ENCODE results near the gene HEPN1. TPM values are rescaled to one million over a fixed set of nuclear protein-coding genes. Genes with fewer than 3 reads are reported as not detected.

The HEPN1 gene
- total RNA-seq, 1 experiment from 2014 or later = not detected

- Histone ChIP-seq H3K27me3 (no peaks in the 10 kb centered on the region), H3K36me3 (no peaks in the 10 kb centered on the region), H3K4me3 (no peak overlapping the region), H3K9me3 (no peaks in the 10 kb centered on the region)
- DNase-seq = no peak
Measured at GRCh38 chr11:124894606-124895430, 24.2 kb upstream of the HEPN1 start.

GRCh38 chr11:124895471-124895971 is 23.5 kb upstream of the HEPN1 start:
- Histone ChIP-seq H3K36me3 (no peaks in the 10 kb centered on the region), H3K4me3 (no peak overlapping the region), H3K9me3 (no peaks in the 10 kb centered on the region), H3K27me3 (no peaks in the 10 kb centered on the region)
- no peak for DNase-seq

GRCh38 chr11:124896071-124896750 is 22.8 kb upstream of the HEPN1 start:
- no peaks in the 10 kb centered on the region for H3K27me3 ChIP-seq
- H3K36me3 ChIP-seq = no peaks in the 10 kb centered on the region
- H3K9me3 ChIP-seq = no peaks in the 10 kb centered on the region
- H3K4me3 ChIP-seq = peak overlapping the region; percentile 31
- no peak for DNase-seq

- Histone ChIP-seq H3K4me3 (peak overlapping the region; percentile 31), H3K27me3 (no peaks in the 10 kb centered on the region), H3K9me3 (no peaks in the 10 kb centered on the region), H3K36me3 (no peaks in the 10 kb centered on the region)
- peak; percentile 91 for DNase-seq
Measured at GRCh38 chr11:124896821-124897391, 22.1 kb upstream of the HEPN1 start.

- peak; percentile 24 for DNase-seq
- no peaks in the 10 kb centered on the region for H3K36me3 ChIP-seq
- H3K27me3 ChIP-seq = no peaks in the 10 kb centered on the region
- H3K9me3 ChIP-seq = no peaks in the 10 kb centered on the region
- H3K4me3 ChIP-seq = peak within 1 kb of the TSS; percentile 31
Measured at GRCh38 chr11:124897674-124898262, 21.3 kb upstream of the HEPN1 start, which contains the start of gene ROBO4. Gene ROBO4 (minus strand): TSS chr11:124897865. CDS start chr11:124897795, 70 bp downstream.

- Histone ChIP-seq H3K4me3 (no peak overlapping the region), H3K27me3 (no peaks in the 10 kb centered on the region), H3K9me3 (no peaks in the 10 kb centered on the region), H3K36me3 (no peaks in the 10 kb centered on the region)
- DNase-seq = peak; percentile 74
Measured at GRCh38 chr11:124898263-124898680, 20.8 kb upstream of the HEPN1 start.

- no peaks in the 10 kb centered on the region for H3K9me3 ChIP-seq
- H3K36me3 ChIP-seq = no peaks in the 10 kb centered on the region
- no peaks in the 10 kb centered on the region for H3K27me3 ChIP-seq
- no peak overlapping the region for H3K4me3 ChIP-seq
- DNase-seq = peak; percentile 92
Measured at GRCh38 chr11:124898711-124899110, 20.3 kb upstream of the HEPN1 start.

- DNase-seq = no peak
Measured at GRCh38 chr11:124899383-124900145, 19.5 kb upstream of the HEPN1 start.

GRCh38 chr11:124900464-124900863 is 18.6 kb upstream of the HEPN1 start:
- DNase-seq = peak; percentile 90
- Histone ChIP-seq H3K9me3 (no peaks in the 10 kb centered on the region), H3K27me3 (no peaks in the 10 kb centered on the region), H3K4me3 (peak overlapping the region; percentile 6; the same call in 1 of the 2 replicates), H3K36me3 (no peaks in the 10 kb centered on the region)

More at GRCh38 chr11:124899383-124900145, 19.5 kb upstream of the HEPN1 start:
- Histone ChIP-seq H3K4me3 (no peak overlapping the region), H3K36me3 (no peaks in the 10 kb centered on the region), H3K9me3 (no peaks in the 10 kb centered on the region), H3K27me3 (no peaks in the 10 kb centered on the region)

GRCh38 chr11:124902616-124903015 is 16.4 kb upstream of the HEPN1 start:
- H3K4me3 ChIP-seq = no peak overlapping the region
- no peak for DNase-seq
- no peaks in the 10 kb centered on the region for H3K9me3 ChIP-seq
- H3K36me3 ChIP-seq = no peaks in the 10 kb centered on the region
- no peaks in the 10 kb centered on the region for H3K27me3 ChIP-seq

- peaks cover 4% of the 10 kb centered on the region; the same call in 1 of the 2 replicates for H3K9me3 ChIP-seq
Measured at GRCh38 chr11:124915541-124916369, 3.3 kb upstream of the HEPN1 start.

GRCh38 chr11:124916370-124916710 is 2.7 kb upstream of the HEPN1 start:
- peaks cover 2% of the 10 kb centered on the region; the same call in 1 of the 2 replicates for H3K9me3 ChIP-seq
- H3K27me3 ChIP-seq = no peaks in the 10 kb centered on the region
- no peak for DNase-seq
- no peaks in the 10 kb centered on the region for H3K36me3 ChIP-seq
- no peak overlapping the region for H3K4me3 ChIP-seq

More at GRCh38 chr11:124915541-124916369, 3.3 kb upstream of the HEPN1 start:
- H3K27me3 ChIP-seq = no peaks in the 10 kb centered on the region
- no peak for DNase-seq
- H3K36me3 ChIP-seq = no peaks in the 10 kb centered on the region
- no peak overlapping the region for H3K4me3 ChIP-seq

GRCh38 chr11:124917115-124917637 is 1.9 kb upstream of the HEPN1 start:
- peaks cover 2% of the 10 kb centered on the region; the same call in 1 of the 2 replicates for H3K9me3 ChIP-seq
- H3K36me3 ChIP-seq = no peaks in the 10 kb centered on the region
- no peaks in the 10 kb centered on the region for H3K27me3 ChIP-seq
- peak; percentile 24 for DNase-seq
- no peak overlapping the region for H3K4me3 ChIP-seq

- Histone ChIP-seq H3K4me3 (no peak overlapping the region), H3K9me3 (no peaks in the 10 kb centered on the region; the same call in 1 of the 2 replicates)
Measured at GRCh38 chr11:124919898-124920297, 848 bp downstream of the HEPN1 start.

GRCh38 chr11:124920356-124920755 is 1.3 kb downstream of the HEPN1 start:
- H3K36me3 ChIP-seq = no peaks in the 10 kb centered on the region
- no peaks in the 10 kb centered on the region for H3K27me3 ChIP-seq
- no peak overlapping the region for H3K4me3 ChIP-seq
- no peak for DNase-seq
- no peaks in the 10 kb centered on the region; the same call in 1 of the 2 replicates for H3K9me3 ChIP-seq

More at GRCh38 chr11:124919898-124920297, 848 bp downstream of the HEPN1 start:
- no peaks in the 10 kb centered on the region for H3K36me3 ChIP-seq
- DNase-seq = no peak
- no peaks in the 10 kb centered on the region for H3K27me3 ChIP-seq

All from MG63 (cell line).